Embryonic facial prominence (tissue), 1 donor: Measurements from ENCODE around the gene ADCK1.
"Not testable (repeated sequence)": the region's sequence is repeated elsewhere in the genome, so short reads cannot be mapped to it uniquely, and the experiment has no call there.

ENCODE experiments used
- DNase-seq: peaks from one replicate; pipeline ENCODE4 v3.0.0-alpha.2; 2016; ENCODE audit errors: extremely low spot score

Gene ADCK1

DNA sequence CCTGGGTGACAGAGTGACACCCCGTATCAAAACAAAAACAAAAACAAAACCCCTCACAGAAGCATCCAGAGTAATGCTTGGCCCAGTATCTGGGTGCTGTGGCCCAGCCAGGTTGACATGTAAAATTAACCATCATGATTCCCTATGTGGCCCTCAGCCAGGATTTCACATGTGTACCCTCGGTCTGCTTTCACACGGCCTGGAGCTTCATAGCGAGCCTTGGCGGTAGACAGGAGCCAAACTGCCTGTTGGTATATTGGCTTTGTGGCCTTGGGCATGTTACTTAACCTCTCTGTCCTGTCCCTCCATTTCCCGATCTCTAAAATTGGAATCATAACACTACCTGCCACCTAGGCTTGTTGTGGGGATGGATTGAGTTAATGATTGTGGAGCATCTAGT is 65.5 kb downstream of the ADCK1 start:
- no peak for DNase-seq

DNA sequence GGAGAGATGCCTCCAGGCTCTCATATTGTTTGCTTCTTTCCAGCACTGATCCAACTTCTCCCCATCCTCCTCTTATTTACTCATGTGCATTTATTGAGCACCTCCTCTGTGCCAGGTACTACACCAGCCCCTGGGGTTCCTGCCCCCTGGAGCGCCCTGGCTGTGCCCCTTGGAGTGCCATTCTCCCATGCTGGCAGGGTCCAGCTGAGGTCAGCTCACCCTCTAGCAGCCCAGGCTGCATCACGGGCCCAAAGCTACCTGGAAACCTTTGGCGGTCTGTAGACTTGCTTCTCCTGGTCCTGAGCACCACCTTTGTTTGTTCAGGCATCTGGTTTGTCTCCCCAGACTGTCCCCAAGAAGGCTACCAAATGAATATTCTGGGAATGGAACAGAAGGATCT is 67.0 kb downstream of the ADCK1 start:
- no peak for DNase-seq

GRCh38 chr14:77867476-77867875 is 67.6 kb downstream of the ADCK1 start:
- DNase-seq: no peak

DNA sequence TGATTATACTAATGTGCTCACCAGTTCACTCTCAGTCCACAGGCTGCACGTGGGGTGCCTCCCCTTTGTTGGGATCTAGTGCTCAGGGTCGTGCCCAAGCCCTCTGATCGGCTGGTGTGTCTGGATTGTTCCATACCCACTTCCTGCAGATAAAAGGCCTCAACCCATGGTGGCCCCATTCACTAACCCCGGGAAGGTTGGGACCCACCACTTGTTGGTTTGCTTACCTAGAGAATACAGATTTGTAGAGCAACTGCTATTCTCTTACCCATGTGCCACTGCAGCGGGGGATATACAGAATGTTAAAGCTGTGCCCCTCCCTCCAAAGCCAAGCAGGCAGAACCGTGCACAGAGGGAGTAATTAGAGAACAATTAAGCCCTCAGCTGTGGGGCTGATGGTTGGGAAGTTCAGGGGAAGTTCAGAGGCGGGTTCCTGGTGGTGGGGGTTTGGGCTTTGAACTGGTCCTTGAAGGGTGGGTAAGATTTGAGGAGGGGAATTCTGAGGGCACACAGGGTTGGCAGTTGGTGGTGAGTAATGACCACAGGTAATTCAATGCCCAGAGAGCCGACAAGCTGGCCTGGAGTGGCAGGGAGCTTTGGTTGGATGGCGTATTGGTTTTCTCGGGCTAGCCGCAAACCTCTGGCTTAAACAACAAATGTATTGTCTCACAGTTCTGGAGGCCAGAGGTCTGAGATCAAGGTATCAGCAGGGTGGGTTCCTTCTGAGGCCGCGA is 68.8 kb downstream of the ADCK1 start:
- no peak for DNase-seq

GRCh38 chr14:77869340-77869739 is 69.4 kb downstream of the ADCK1 start:
- DNase-seq: no peak

GRCh38 chr14:77870646-77871045 is 70.7 kb downstream of the ADCK1 start:
- DNase-seq: no peak

DNA sequence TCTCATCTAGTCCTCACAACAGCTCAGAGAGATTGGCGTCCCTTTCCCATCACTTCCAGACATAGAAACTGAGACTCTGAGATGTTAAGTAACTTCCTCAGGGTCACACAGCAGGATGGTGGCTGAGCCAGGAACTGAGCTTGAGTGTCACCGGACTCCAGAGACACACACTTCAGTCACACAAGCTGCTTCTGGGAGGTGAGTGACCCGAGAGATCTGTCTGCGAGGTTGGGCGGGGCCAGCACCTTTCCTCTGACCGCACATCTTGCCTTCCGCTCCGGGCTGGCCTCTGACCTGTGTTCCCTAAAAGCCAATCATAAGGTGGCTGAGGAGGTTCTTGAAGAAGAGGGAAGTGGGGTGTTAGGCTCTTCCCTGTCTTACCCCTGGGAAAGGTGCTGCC is 72.2 kb downstream of the ADCK1 start:
- DNase-seq: no peak

DNA sequence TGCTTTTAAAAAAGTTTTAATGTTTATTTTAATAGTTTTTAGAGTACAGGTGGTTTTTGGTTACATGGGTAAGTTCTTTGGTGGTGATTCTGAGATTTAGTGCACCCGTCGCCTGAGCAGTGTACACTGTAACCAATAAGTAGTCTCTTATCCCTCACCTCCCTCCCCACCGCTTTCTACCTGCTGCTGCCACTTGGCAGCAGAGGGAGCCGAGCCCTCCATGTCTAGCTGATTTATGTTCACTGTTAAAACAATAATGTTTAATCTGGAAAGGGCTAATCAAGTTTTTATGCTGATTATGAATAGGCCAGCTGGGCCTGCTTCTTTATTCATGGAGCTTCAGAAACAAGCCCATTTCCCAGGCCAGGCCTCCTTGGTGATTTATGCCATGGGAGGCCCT is 73.1 kb downstream of the ADCK1 start:
- DNase-seq: no peak

- no peak for DNase-seq
Measured at GRCh38 chr14:77878783-77879182, 78.9 kb downstream of the ADCK1 start.

DNA sequence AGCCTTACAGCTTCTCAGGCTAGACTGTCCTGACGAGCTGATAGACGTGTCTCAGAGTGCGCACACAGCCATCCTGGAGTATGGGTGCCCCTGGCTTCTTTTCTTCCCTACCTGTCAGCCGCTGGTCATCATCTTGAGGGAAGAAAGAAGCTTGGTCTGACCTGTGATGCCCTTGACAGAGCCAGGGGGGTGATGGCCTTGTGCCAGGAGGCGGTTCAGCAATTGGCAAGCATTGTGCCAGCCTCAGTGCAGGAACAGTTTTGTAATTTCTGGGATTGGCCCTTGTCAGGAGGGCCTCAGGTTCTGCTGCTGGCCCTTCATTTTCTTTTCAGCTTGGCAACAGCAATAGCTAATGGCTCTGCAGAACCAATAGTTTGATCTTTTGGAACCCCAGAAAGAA is 80.1 kb downstream of the ADCK1 start:
- DNase-seq: no peak

DNA sequence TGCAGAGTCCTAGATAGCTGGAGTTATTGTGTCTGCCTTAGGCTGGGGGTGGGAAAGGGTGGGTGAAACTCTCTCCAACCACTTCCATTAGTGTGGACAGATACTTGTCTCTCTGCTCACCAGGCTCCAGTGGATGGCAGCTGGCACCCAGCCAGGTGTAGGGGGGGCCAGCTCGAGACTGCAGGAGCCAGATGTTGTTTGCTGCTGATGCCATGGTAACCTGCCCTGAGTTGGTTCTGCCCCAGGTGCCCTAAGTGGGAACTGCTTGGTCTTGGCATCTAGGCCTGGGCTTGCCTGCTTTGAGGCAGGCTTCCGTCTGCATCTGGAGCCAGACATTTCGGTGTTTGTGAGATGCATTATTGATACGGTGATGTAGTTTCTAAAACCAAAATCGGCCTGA is 82.2 kb downstream of the ADCK1 start:
- peak; percentile 10 for DNase-seq

- DNase-seq: no peak
Measured at GRCh38 chr14:77882636-77883035, 82.7 kb downstream of the ADCK1 start.

DNA sequence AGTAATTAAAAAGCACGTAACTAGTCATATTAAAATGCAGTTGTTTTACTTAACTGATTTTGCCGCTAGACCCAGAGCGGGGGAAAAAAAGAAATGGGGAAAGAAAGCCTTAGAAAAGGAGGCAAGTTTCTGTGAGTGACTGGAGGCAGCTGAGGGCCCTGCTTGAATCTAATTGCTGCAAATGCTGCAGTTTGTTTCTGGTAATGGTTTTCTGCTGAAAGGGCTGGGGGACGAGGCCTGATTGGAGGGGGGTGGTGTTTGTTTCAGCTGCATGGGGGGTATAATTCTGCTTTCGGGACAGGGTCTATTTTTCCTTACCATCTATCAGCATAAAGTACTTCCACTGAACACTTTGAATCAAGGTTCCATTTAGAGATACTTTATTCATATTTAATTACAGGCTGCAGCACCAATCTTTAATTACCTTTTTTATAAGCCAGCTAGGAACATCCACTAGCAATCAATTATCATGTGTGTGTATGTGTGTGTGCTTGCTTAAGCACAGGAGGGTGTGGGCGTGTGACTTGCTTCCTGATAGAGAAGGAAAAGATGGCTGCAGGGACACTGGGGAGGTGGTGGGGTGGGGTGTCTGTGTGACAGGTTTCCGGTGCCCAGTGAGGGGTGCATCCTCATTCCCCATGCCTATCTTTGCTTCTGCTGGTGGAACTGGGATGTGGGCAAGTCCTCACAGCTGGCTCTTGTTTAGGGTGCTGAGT is 83.4 kb downstream of the ADCK1 start:
- no peak for DNase-seq

- DNase-seq: no peak
Measured at GRCh38 chr14:77883847-77884238, 83.9 kb downstream of the ADCK1 start.

GRCh38 chr14:77885367-77885766 is 85.5 kb downstream of the ADCK1 start:
- DNase-seq: no peak

- DNase-seq: no peak
Measured at GRCh38 chr14:77886010-77886409, 86.1 kb downstream of the ADCK1 start.

- not testable (repeated sequence) for DNase-seq
Measured at GRCh38 chr14:77888903-77889302, 89.0 kb downstream of the ADCK1 start.

- DNase-seq: no peak
Measured at GRCh38 chr14:77889971-77890442, 90.1 kb downstream of the ADCK1 start.

GRCh38 chr14:77890873-77891272 is 91.0 kb downstream of the ADCK1 start:
- no peak for DNase-seq

- DNase-seq: no peak
Measured at GRCh38 chr14:77892381-77892871, 92.5 kb downstream of the ADCK1 start.

DNA sequence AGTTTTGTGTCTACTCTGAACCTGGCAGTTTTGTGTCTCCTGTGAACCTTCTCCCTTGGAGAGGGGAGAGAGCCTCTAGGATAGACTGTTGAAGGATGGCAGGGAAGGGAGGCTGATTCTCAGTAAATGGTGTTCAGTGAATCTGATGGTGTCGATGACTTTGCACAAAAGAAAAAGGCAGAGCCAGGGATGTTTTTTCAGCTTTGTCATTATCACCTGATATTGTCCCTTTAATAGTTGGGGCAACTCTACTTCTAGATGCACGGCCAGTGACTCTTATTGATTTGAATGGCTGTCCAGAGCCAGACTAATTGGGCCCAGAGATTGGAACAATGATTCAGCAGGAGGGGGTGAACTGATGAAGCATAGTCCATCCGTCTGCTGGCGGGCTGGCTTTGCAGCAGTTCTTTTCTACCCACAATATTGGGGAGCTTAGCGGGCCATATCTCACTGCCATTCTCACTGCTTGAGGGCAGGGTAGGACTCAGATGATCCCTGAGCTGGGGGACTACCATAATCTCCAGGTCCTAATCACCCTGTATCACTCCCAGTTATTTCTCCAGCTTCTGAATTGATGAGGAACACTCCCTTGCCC is 93.1 kb downstream of the ADCK1 start:
- DNase-seq: no peak

DNA sequence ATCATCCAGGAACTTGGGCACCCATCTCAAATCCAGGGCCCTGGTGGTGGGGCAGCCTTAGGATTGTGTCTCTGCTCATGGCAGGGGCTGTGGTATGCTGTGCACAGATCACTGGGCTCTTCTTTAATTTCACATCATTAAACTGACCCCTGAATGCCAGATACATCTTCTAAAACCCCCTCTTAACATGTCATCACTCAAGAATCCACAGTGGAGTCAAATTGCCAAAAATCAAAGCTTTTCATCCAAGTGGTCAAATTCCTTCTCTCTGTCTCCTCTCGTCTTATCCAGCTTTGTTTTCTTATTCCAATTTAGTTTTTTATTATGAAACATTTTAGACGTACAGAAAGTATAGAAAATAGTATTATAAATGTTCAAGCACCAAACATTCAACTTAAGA is 97.5 kb downstream of the ADCK1 start:
- no peak for DNase-seq

GRCh38 chr14:77902811-77903210 is 102.9 kb downstream of the ADCK1 start:
- no peak for DNase-seq
